Heart left ventricle (tissue), 13 donors: ENCODE measurements around the gene NUBPL.

ENCODE experiments used
- CTCF ChIP-seq, 12 donors: fragments of 200-600 bp; sonication (generic) in 4 of 12; IDR thresholded peaks; one replicate each; pipeline versions ENCODE4 v1.5.0 to v1.8.0; 2018 to 2022; ENCODE audit warnings: antibody characterized with exemption in 12 of 12, mild to moderate bottlenecking in 5 of 12
- POLR2A ChIP-seq, 2 donors: fragments of 450-650 bp; IDR thresholded peaks; one replicate each; pipeline ENCODE4 v1.6.1; 2017; ENCODE audit warnings: antibody characterized with exemption in 2 of 2, mild to moderate bottlenecking in 2 of 2, moderate library complexity in 2 of 2
- donor health status: ischemic (EF 13 %, LVEDD 7.1; RV severe dilation, severe dysfunction).
- donor health status: DM: no; HTN: yes; CAD: no.
- donor health status: DM: no; HTN: no; CAD: no.
- donor health status: ischemic (EF 25% LVEDD 6.9; RV normal size, moderate dysfunction).
- donor health status: ischemic (EF 25% LVEDD 5.7; RV mildly dilated, moderate dysfunction).
- donor health status: ischemic (EF 35%, LVEDD 5.7; RV mildly dilated, moderate dysfunction).
- donor health status: nonischemic (EF 11% LVEDD 7.7; RV severe dilation, severe dysfunction).
- donor health status: DM: yes; HTN: yes; CAD: no.
- donor health status: PGD.
- donor health status: ischemic (EF 29% LVEDD 5.4; RV normal size, mild dysfunction).
- donor health status: nonischemic (EF 23%, LVEDD 6.1; RV moderate dilation, normal function).

GRCh38 chr14:31690056-31690455 lies 128.9 kb downstream of the NUBPL start:
- no peak for TF ChIP-seq CTCF (IDR thresholded peaks at IDR 0.05)
- TF ChIP-seq POLR2A (IDR thresholded peaks at IDR 0.05) = no peak
